Activated effector memory CD4-positive, alpha-beta T cell treated with anti-CD3 and anti-CD28 coated beads, Interleukin-2, amount 50 U/mL, for 16 hours (primary cell): ENCODE measurements around the gene LGR5.

Source experiments
- DNase-seq: peaks from one replicate; pipeline ENCODE4 v3.0.0-alpha.2; 2020

The LGR5 gene

DNA sequence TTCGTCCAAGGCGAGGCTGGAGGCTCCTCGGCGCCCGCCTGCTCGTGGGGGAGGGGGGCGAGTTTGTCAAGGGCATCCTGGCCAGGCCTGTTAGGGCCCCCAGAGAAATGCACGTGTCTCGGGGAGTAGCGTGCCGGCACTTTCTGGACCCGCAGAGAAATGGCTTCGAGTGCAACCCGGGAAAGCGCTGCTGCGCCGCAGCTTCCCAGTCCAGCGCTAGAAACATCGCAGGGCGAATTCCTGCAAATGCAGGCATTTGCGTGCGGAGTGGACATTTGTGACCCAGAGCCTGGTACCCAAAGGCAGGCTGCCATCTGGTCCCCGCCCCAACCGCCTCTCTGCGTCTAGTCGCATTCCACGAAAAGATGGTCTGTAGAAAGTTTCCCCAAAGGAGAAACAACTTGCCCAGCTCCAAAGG is 756 bp downstream of the LGR5 start:
- DNase-seq: no peak

DNA sequence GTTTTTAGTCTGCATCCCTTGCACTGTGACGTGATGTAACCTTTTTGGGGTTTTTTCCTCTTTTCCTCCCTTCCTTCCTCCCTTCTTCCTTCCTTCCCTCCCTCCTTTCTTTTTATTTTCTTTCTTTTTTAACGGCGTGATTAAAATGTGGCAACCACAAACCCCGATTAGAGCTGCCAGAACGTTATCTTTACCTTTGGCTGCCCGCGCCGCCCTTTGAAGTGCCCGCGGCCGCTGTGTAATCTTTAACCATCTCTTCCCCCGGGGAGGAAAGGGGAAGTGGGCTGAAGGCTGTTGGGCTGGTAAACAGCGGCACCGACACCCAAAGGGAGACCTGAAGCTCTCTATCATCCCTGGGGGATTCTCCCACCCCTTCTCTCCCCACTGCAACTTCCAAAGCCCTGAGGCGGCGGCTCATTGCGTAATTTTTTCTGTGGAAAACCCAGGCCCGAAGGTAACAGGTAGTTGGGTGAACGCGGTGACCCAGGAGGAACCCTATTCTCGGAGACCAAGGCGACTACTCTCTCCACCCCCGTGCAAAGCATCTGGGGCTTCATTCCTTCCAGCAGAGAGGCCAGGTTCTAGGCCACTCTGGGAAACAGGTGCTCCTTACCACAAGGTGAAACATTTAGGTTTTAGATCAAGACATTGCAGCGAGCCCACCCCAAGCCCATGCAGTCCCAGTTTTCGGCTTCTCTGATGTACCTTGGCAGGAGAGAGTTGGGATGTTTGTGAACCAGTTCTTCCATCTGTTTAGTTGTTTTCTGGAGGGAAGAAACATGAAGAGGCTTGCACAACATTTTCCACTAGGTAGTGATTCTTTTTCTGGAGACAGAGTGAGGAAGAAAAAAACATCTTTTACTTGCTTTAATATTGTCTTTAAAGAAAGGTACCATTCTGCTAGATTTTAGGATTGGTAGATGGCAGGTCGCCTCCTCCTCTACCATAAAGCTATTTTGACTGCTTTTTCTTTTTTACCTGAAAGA is 1.5 kb downstream of the LGR5 start:
- no peak for DNase-seq

DNA sequence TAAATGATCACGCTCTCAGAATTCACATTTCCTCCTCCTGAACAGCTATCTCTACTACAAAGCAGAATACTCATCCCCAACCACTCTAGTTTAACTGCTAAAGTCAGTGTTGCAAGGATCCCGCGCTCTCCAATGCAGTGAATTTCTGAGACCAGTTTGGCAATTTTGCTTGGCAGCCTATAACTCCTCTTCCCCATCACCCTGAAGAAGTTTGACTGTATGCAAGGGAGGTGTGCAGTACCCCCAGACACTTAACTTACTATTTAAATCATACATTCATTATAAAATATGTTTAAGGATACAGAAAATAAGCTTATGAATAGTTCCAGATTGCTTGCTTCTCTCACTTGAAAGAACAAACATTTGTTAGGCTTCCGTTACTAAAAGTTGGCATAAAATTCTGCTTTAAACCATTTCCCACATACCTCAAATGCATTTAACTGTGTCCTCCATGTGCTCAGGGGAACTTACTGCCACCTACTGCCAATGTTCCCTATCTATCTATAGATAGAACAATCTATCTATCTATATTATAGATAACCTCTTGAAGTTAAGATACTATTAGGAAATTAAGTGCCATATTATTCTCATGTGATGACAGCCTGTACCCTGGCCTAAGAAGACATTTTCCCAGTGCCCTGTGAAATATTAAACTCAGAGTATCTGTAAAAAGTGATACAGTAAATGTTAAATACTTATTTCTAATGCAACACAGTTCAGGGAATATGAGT is 2.4 kb downstream of the LGR5 start:
- no peak for DNase-seq

DNA sequence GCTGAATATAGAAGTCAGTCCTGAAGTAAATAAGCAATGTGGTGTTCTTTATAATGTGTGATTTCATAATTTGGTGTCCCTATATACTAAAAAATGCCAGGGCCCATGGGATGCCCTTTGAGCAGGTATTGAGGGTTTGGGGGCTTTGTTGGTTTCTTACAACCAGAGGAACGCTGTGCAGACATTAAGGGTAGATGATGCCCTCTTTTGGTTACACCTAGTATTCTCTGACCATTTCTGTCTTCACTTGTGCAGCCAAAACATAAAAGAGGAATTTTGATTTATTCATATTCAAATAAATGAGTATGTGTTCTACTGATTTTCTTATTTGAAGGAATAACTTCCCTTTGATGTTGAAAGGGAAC is 3.0 kb downstream of the LGR5 start:
- no peak for DNase-seq

DNA sequence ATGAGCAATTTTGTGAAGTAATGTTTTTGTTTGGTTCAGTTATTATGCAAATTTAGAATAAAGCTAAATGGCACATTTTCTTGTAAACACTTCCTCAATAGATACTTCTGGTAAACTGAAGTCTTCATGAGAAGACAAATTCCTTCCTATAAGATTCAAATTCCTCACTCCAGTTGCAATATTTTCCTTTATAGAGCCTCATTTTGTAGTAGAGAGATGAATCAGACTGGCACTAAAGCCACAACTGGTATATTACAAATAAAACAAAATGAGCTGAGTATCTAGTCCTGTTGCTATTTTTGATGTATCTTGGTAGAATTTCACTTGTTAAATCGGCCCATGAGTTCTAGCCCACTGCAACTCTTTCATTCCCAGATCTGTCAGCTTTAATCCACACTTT is 5.5 kb downstream of the LGR5 start:
- DNase-seq: no peak

DNA sequence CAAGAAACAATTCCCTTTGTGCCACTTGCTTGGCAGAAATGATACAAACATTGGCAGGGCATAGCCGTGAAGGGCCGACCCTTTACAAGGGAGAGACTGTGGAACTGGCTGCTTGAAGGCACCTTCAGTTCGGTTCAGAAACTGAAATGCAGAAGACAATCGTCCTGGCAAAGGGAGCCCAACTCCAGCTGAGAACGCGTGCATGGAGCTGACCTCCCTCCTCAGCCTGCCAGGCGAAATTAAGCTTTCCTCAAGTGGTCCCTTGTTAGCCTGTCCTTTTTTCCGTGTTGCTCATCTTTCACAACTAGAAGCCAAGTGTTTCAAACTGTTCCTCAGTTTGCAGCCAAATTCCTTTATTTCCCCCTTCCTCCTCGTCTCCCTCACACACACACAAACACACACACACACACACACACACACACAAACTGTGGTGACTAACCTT is 8.1 kb downstream of the LGR5 start:
- no peak for DNase-seq

DNA sequence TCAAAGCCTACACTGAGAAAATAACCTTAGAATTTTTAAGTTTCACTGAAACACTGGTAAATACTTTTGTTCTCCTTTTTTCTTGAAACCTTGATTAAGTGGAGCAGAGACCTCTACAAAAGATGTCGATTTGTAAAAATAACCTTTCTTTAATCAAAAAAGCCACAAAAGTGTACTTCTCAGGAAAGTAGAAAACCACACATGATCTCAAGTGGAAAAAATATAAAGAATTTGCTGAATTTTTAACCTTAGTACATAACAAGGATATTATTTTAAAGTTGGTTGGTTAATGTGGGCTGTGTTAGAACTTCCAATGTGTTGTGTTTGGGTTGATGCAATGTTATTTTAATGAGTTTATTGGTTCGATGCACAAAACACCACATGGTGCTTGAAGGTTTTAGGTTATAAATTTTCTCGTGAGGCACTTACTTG is 8.6 kb downstream of the LGR5 start:
- DNase-seq: no peak

DNA sequence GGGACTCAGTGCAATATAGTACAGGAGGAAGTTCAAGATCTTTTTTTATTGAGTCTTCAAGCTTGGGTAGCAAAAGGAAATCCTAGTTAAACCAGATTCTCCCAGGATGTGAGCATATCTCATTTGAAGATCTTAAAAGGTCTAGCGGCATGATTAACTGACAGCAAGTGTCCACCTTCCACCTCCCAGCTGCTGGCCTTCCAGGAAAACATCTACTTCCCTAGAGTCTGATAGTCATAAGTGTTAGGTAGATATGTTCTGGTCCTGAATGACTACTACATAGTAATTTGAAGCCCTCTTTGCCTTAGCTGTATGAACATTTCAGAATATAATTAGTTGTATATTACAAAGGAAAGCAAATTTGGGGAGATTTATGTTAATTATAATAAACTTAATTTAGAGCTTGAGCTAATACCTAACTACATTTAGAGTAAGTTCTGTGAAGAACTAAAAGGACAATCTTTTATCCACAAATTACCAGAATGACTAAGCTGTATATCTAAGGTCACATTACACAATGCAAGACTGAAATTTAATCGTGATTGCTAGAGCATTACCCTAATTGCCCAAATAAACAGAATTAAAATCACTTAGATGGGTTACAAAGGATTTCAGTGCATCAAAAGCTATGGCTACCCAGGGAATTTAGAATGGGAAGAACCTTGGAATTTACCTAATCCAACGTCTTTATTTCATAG is 9.9 kb downstream of the LGR5 start:
- no peak for DNase-seq

DNA sequence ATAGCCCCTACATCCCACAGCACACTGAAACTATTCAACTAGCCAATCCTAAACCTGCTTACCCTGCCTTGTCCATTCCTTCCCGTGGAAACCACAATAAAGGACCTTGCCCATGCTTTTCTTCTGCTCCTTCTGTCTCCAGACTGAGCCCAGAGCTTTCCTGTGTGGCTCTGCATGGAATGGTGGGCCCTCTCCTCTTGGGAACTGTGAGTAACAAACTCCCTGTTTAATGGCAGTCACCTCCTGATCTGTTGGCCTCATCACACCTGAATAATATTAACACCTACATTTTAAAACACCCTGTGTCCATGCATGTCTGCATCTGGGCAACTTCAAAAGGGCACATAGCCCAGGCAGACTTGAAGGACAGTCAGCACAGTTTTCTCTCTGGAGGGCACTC is 12.4 kb downstream of the LGR5 start:
- DNase-seq: no peak

DNA sequence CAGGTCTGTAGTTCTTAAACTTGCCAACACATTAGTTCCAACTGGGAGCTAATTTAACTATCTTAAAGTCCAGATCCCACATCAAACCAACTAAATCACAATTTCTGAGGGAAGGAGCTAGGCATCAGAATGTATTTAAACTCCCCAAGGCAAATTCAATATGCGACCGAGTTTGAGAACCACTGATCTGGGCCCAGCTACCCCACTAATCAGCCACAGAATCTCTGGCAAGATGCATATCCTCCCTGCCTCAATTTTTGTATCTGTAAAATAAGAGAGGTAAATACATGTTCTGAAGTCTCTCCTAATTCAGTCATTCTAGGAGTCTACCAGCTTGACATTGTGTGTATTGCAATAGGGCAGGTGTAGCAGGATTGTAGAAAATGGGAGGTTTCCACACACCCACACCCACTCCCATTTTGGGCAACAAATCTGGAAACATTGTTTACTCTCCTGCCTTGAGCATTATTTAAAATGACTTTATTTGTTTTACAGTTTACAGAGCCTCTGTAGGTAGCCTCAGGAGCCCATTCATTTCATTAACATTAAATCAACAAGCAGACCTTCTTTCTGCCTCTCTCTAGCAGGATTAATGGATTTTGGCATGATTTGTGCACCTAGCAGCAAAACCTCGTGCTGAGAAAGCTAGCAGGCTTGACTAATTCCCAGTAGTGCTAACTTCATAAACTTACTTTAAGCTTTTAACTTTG is 15.6 kb downstream of the LGR5 start:
- DNase-seq: no peak

DNA sequence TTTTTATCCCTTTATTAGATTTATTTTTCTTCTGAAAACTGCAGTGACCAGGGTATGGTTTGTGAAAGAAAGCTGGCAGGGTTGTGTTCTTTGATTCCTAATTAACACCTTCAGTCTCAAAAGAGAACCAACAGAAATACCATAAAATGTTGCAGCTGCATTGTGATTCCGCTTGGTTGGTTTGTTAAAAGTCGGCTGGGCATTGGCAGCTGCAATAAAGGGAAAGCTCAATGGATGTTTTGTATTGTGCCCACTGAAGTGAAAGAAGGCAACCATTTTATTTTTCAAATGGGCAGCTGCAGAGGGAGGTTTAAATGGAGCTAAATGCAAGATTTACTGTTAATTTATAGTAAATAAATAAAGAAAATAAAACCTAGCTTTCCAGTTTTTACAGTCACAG is 16.7 kb downstream of the LGR5 start:
- no peak for DNase-seq

DNA sequence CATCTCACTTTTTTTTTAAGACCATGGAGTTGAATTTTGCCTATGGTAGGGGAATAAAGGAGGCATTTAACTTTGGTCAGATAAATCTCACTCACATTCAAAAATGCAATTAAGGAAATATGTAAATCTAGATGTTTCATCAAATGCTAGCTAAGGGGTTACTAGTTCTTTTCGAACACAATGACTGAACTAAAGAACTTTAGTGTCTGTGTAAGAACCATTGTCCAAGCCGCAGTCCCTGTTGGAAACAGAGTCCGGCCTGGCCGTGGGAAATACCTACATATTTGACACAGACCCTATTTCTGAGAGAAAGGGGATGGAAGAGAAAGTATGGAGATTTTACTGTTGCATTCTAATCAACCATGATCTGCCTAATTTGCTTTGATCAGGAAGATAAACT is 17.4 kb downstream of the LGR5 start:
- no peak for DNase-seq

DNA sequence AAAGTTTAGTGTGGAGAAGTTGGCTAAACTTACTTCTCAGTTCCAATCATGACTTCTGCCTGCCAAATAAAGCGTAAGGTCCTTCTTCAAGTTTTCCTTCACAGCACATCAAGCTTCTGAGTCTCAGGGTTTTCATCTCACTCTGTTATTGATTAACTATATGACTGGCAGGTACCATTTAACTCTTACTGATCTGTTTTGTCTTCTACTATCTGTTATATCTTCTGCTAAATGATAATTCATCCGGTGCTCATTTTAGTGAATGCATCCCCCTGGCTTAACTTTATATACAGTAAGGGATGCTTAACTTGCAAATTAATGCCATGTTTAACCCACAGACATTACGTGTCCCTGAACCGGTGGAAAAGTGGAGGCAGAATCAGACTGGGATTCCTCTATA is 20.7 kb downstream of the LGR5 start:
- DNase-seq: no peak

DNA sequence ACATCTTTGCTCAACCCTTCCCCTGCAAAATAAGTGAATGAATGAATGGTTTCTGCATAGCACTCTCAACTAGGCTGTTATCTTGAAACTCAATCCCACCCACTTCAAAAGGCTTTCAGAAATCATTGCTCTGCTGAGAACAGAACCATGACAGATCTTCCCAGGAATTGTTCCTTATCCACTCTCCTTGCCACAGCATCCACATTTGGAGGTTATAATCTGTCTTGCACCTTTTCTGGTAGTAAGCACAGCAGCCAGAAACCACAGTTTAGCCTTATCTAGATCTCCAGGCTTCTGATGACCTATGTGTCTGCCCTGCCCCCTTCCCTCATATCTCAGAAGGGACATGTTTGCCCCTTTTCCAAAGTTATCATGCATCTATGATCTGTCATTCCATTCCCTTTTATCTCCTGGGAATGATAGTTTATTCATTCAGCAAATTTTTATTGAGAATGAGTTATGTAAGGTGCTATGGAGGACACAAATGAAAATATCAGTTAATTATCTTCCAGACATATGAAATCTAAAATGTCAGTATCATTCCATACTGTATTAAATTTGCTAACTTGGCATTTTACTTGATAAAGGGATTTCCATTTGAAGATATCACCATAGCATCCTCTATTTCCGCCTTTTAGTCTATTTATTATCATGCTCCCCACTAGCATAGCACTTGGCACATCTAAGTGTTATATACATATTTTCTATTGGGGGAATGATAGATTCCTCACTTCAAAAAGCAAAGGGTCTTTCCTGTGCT is 21.4 kb downstream of the LGR5 start:
- no peak for DNase-seq

DNA sequence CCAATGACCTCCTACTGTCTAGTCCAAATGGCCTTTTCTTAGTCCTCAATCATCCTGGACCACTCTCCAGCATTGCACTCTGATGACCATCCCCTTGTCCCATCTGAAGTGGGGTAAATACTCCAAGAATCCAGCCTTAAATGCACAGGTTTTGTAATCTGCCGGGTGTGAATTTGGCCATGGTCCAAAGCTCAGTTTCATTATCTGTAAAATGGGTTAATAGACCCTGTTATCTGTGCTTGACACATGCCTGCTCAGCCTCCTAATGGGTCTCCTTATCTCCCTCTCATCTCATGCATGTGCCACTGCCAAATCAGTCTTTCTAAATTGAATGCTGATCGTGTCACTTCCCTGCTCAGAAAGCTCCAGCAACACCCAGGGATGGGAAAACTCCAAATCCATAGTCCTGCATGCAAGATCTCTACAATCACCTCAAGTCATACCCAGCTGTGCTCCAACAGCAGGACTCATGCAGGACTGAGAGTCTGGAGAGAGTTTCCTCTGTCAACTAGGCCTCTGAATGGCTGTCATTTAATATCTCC is 22.3 kb downstream of the LGR5 start:
- no peak for DNase-seq

DNA sequence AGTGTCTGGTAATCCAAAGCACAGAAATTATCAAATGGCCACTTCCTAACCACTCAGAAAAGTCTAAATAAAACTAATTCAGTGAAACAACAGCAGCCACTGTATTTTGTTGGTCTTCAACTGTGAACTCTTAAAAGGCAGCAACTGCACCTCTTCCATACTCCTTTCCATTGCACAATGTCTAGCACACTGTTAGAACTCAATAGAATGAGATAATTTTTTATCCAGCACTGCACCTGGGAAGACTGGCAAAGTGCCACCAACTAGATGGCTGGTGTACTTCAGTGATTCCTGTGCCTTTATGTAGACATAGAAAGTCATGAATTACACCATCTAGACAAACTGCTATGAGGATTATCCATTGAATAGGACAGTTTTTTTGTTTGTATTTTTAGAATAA is 26.2 kb downstream of the LGR5 start:
- no peak for DNase-seq

DNA sequence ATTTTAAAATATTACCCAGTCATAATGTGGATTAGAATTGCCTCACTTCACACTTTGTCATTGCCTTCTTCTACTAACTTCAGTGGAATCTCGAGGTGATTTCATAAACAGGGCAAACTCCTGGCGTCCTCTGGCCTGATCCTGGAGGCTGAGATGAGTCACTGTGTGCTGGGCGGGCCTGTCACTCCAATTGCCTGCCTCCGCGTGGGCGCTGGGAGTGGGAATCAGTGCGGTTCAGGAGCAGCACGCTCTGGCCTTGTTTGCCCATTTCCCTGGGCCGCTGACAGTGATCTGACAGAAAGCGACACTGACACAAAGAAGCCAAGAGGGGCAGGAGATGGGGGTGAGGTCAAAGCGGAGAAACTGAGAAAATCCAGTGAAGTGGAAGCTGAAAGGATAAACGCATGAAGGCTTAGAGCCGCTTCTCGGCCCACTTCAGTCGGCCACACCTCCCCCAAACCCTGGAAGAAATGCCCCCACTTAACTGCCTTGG is 29.7 kb downstream of the LGR5 start:
- DNase-seq: no peak

DNA sequence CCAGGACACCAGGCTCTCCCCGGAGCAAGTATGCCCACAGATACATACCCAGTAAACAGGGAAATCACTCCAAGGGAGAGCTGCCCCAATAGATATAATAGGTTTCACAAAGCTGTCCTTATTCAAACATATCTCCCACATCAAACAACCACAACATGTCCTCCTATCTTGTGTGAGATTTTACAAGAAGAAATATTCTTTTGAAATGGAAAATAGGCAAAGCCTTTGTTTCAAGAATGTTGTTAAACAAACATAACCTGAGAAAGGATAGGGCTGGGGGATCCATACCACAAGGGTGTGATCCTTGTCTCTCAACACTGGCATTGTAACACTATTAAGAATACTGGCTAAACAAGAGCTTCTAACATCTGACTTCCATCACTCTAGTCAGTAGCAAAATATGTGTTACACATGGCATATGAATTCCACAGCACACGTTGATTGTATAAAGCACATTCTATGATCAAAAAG is 32.9 kb downstream of the LGR5 start:
- DNase-seq: no peak

DNA sequence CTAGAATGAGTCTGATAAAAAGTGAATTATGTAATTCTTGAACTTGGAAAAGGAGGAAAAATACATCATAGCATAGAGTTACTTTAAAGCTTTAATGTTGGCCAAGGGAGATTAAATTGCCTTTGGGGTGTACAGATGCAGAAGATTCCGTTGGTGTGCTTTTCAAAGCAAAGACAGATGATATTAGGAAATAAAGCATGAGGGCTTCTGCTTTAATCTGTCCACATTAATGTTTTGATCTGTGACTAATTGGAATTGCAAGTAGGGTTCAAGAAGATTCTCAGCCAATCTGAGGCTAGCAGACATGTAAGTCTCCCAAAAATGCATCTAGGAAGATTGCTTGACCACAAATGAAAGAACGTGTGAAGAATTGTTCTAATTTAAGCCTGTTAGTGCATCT is 35.2 kb downstream of the LGR5 start:
- DNase-seq: no peak

DNA sequence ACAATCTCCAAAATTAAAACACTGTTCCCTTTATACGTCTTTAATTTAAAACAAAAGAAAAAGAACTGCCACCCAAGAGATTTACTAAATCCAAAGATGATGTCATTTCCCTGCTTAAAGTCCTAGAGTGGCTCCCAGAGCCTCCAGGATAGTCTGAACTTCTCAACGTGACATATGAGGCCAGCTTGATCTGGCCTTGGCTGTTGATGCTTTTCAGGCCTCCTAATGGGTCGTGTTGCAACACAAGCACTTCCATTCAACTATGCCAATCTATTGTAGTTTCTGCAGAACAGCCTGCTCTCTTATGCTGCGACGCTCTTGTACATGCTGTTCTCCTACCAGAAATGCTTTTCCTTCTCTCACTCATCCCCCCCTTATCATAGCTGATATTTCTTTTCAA is 35.7 kb downstream of the LGR5 start:
- no peak for DNase-seq

DNA sequence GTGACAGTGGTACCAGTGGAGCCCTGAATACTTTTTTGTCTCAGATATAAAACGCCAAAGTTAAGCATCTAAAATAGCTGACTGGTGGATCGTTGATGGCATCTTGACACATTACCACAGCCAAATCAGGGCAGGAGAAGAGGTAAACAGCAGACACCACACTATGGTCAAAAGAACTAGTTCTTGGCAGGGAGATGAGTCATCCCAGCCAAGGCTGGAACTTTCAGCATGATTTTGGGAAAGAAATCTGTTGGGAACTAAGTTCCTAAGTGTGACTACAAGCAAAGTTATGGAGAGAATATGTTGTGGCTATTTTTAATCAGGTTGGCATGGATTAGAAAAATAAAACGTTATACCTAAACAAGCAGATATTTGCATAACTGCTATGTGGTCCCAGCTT is 36.9 kb downstream of the LGR5 start:
- DNase-seq: no peak

DNA sequence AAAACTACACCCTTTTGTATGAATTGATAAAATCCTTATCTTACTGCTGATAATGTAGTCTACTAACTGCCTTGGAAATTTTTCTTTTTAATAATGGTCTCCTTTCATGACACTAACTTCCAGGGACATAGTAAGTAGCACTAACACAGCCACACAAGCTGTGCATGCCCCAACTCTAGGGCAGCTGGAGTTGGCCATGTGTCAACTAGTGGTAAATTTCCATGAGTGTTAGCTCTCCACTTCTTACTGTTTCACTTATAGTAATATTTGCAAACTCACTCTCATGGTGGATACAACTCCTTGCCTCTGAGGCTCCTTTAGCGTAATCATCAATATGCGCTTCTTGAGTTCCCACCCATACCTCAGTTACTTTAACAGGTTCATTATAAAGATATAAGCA is 38.0 kb downstream of the LGR5 start:
- DNase-seq: no peak
